CD4-positive, alpha-beta T cell (primary cell): Measurements from ENCODE around the gene TTN. TPM values are rescaled to one million over a fixed set of nuclear protein-coding genes. Genes with fewer than 3 reads are reported as not detected.

Experiments used
- ATAC-seq: fragments of 200-7000 bp; cut with Tn5 transposase; one replicate; pipeline ENCODE4 v1.10.0; 2022; ENCODE audit warnings: mild to moderate bottlenecking; ENCODE audit not compliant: poor library complexity
- CTCF ChIA-PET: fragments of 350-600 bp; sonication (Branson Sonifier 250); formaldehyde crosslinking; loops from one replicate; lab custom pipeline; 2021; ENCODE audit warnings: antibody characterized with exemption, inconsistent platforms; lab: Charles Lee
- POLR2A ChIA-PET: fragments of 350-600 bp; sonication (Branson Sonifier 250); formaldehyde crosslinking; loops from one replicate; lab custom pipeline; 2021; ENCODE audit warnings: antibody characterized with exemption, inconsistent platforms; lab: Charles Lee
- DNase-seq, 14 experiments: peaks; one replicate each; pipeline ENCODE4 v3.0.0-alpha.2; 2013 to 2020; ENCODE audit warnings: mixed read lengths in 2 of 14
- H3K27ac ChIP-seq, 2 donors: one replicate each; pipeline versions ENCODE4 v1.5.1 to v1.7.0; 2013; ENCODE audit warnings: low read length in 2 of 2, low read depth in 1 of 2, mild to moderate bottlenecking in 1 of 2
- H3K27me3 ChIP-seq, 2 experiments: 1 replicate in 1 of 2; 2 replicates in 1 of 2; pipeline versions ENCODE4 v1.6.1 to v1.7.0; 2013; ENCODE audit warnings: low read length in 2 of 2, control low read depth in 1 of 2, mild to moderate bottlenecking in 1 of 2, moderate library complexity in 1 of 2; ENCODE audit not compliant: insufficient read depth in 2 of 2, control insufficient read depth in 1 of 2
- H3K36me3 ChIP-seq: one replicate; pipeline ENCODE4 v1.6.1; 2013; ENCODE audit warnings: low read length, control low read depth; ENCODE audit not compliant: insufficient read depth
- H3K4me1 ChIP-seq: one replicate; pipeline ENCODE4 v1.6.1; 2013; ENCODE audit warnings: low read length, control low read depth; ENCODE audit not compliant: insufficient read depth
- H3K4me3 ChIP-seq: one replicate; pipeline ENCODE4 v1.5.1; 2013; ENCODE audit warnings: mild to moderate bottlenecking, low read length, moderate library complexity
- H3K9me3 ChIP-seq, 2 experiments: 1 replicate in 1 of 2; 2 replicates in 1 of 2; pipeline versions ENCODE4 v1.6.1 to v1.7.0; 2013; ENCODE audit warnings: low read length in 2 of 2, mild to moderate bottlenecking in 2 of 2, control low read depth in 1 of 2, moderate library complexity in 1 of 2; ENCODE audit not compliant: control insufficient read depth in 1 of 2, insufficient read depth in 1 of 2
- H3K27ac Mint-ChIP-seq: one replicate; pipeline ENCODE4 v1.8.0; 2020; ENCODE audit warnings: mixed read lengths
- H3K27me3 Mint-ChIP-seq: one replicate; pipeline ENCODE4 v1.8.0; 2021; ENCODE audit warnings: mixed read lengths
- H3K36me3 Mint-ChIP-seq: one replicate; pipeline ENCODE4 v1.8.0; 2021; ENCODE audit warnings: low read depth, mixed read lengths
- H3K4me1 Mint-ChIP-seq: one replicate; pipeline ENCODE4 v1.8.0; 2021; ENCODE audit warnings: low read depth, mixed read lengths
- H3K4me3 Mint-ChIP-seq: one replicate; pipeline ENCODE4 v1.8.0; 2020; ENCODE audit warnings: mild to moderate bottlenecking, mixed read lengths
- H3K9me3 Mint-ChIP-seq: one replicate; pipeline ENCODE4 v1.8.0; 2020; ENCODE audit warnings: mixed read lengths
- intact Hi-C, 2 experiments: fragments of 100-400 bp; cut with DNase I in 1 of 2; cut with micrococcal nuclease in 1 of 2; formaldehyde crosslinking; loops; one replicate each; pipeline versions ENCODE4 v1.15.1 to v1.9.0; 2023 to 2025; cut with DNase I, micrococcal nuclease
- total RNA-seq, 174 experiments: library from RNA in 2 of 174; stranded (reverse) in 2 of 174; gene quantifications; one replicate each; pipeline ENCODE4 v1.2.3 and lab custom pipeline; 2021 to 2026
- TF ChIP-seq, protein P1 (sequence below): fragments of 200-600 bp; IDR thresholded peaks from one replicate; pipeline ENCODE4 v1.8.0; 2022; ENCODE audit warnings: antibody characterized with exemption, mild to moderate bottlenecking

The TTN gene
- total RNA-seq, 2 experiments from 2014 or later, result 27.5 to 29.2 TPM

- TF ChIP-seq, protein P1, sequence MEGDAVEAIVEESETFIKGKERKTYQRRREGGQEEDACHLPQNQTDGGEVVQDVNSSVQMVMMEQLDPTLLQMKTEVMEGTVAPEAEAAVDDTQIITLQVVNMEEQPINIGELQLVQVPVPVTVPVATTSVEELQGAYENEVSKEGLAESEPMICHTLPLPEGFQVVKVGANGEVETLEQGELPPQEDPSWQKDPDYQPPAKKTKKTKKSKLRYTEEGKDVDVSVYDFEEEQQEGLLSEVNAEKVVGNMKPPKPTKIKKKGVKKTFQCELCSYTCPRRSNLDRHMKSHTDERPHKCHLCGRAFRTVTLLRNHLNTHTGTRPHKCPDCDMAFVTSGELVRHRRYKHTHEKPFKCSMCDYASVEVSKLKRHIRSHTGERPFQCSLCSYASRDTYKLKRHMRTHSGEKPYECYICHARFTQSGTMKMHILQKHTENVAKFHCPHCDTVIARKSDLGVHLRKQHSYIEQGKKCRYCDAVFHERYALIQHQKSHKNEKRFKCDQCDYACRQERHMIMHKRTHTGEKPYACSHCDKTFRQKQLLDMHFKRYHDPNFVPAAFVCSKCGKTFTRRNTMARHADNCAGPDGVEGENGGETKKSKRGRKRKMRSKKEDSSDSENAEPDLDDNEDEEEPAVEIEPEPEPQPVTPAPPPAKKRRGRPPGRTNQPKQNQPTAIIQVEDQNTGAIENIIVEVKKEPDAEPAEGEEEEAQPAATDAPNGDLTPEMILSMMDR, result no peak
- Histone ChIP-seq H3K9me3 (no peaks in the 10 kb centered on the region), H3K4me1 (no peaks in the 10 kb centered on the region), H3K27ac (no peak overlapping the region), H3K36me3 (peaks cover 3% of the 10 kb centered on the region), H3K4me3 (no peak overlapping the region), H3K27me3 (no peaks in the 10 kb centered on the region)
- intact Hi-C loops, result no loop called here
- Mint-ChIP-seq H3K27me3 (no peaks in the 10 kb centered on the region), H3K4me1 (no peaks in the 10 kb centered on the region), H3K4me3 (no peak overlapping the region), H3K27ac (no peak overlapping the region), H3K36me3 (peaks cover 83% of the 10 kb centered on the region), H3K9me3 (no peaks in the 10 kb centered on the region)
- no peak for ATAC-seq
- DNase-seq, result no peak
- POLR2A ChIA-PET, result no interaction called here
- CTCF ChIA-PET, result no interaction called here
Measured at GRCh38 chr2:178718988-178719387, 88.2 kb downstream of the TTN start.

DNA sequence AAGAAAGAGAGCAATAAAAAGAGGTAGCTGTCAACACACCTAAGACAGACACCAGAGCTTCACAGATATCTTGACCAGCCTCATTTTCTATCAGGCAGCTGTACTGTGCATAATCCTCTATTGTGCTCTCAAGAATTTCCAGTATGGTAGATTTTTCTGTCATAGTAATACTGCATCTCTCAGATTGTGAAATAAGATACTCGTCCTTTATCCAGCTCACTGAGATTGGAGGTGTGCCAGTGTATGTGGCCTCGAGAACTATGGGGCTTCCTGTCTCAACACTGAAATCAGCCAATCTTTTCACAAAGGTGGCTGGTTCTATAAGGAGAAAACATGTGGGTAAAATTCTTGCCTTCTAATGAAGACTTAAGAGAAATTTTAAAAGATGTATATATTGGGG, 88.9 kb downstream of the TTN start:
- H3K27me3 ChIP-seq, result no peaks in the 10 kb centered on the region
- no peaks in the 10 kb centered on the region for H3K4me1 ChIP-seq
- no peak for DNase-seq
- intact Hi-C loops, result no loop called here
- TF ChIP-seq, protein P1, result no peak
- H3K4me3 ChIP-seq, result no peak overlapping the region
- ChIA-PET CTCF (no interaction called here), POLR2A (no interaction called here)
- Mint-ChIP-seq H3K4me3 (no peak overlapping the region), H3K36me3 (peaks cover 84% of the 10 kb centered on the region), H3K4me1 (no peaks in the 10 kb centered on the region), H3K9me3 (no peaks in the 10 kb centered on the region), H3K27me3 (no peaks in the 10 kb centered on the region), H3K27ac (no peak overlapping the region)
- ATAC-seq, result no peak
- H3K36me3 ChIP-seq, result peaks cover 3% of the 10 kb centered on the region
- no peak overlapping the region for H3K27ac ChIP-seq
- no peaks in the 10 kb centered on the region for H3K9me3 ChIP-seq

- TF ChIP-seq, protein P1, result no peak
- intact Hi-C loops, result no loop called here
- Mint-ChIP-seq H3K27me3 (no peaks in the 10 kb centered on the region), H3K4me1 (no peaks in the 10 kb centered on the region), H3K9me3 (no peaks in the 10 kb centered on the region), H3K36me3 (peaks cover 87% of the 10 kb centered on the region), H3K27ac (no peak overlapping the region), H3K4me3 (no peak overlapping the region)
- POLR2A ChIA-PET, result no interaction called here
- H3K27ac ChIP-seq, result no peak overlapping the region
- H3K9me3 ChIP-seq, result no peaks in the 10 kb centered on the region
- ATAC-seq (no peak), DNase-seq (no peak)
- CTCF ChIA-PET, result no interaction called here
- no peaks in the 10 kb centered on the region for H3K4me1 ChIP-seq
- peaks cover 3% of the 10 kb centered on the region for H3K36me3 ChIP-seq
- no peak overlapping the region for H3K4me3 ChIP-seq
- no peaks in the 10 kb centered on the region for H3K27me3 ChIP-seq
Measured at GRCh38 chr2:178716394-178716793, 90.8 kb downstream of the TTN start.
